GM19463 (cell line): ENCODE measurements around the gene MAST2.

Experiments
- ATAC-seq: cut with Tn5 transposase; IDR thresholded peaks from one replicate; pipeline ENCODE4 v1.9.1; 2021; ENCODE audit warnings: mild to moderate bottlenecking, moderate library complexity; ENCODE audit not compliant: unreplicated experiment

Gene MAST2

DNA sequence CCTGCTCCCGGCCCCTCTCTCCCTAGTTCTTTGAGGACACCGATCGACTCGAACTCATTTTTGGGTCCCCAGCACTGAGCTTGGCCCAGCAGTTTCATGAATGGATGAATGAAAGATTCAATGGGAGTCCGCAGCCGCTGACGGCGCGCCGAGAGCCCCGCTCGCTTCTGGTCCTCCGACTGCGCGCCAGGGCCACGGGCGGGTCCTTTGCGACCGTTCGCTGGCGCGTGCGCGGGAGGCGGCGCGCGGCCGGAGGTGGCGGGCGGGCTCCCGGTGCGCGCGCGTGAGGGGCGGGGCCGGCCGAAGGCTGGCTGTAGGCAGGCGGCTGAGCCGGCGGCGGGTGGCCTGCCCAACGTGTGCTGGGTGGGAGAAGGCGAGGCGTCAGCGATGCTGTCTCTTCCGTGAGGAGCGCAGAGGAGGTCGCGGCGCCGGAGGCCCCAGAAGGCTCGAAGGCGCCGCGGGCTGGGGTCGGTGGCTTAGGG, at the start of gene MAST2:
MAST2 (plus strand) TSS at position 314 of the 482 bp plus-strand sequence. CDS start 284 bp downstream, outside the sequence.
- peak; percentile 90 for ATAC-seq

DNA sequence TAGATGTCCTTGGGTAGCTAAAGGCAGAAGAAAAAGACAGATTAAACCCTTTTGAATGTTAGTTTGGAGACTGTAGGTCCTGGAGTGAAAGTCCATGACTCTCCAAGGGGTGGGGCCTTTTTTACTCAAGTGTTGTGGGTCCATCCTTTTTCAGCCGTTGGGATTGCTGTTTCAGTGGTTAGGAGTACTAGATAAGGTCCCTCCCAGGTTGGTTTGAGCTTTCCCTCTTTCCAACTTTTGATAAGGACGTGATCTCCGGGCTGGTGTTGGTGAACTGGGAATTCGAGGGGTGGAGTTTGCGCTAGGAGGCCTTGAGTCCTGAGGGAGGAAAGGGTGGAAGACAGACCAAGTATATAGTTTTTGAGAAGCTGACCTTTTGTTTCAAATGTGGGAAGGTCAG, 47.7 kb upstream of the MAST2 start:
- no peak for ATAC-seq

DNA sequence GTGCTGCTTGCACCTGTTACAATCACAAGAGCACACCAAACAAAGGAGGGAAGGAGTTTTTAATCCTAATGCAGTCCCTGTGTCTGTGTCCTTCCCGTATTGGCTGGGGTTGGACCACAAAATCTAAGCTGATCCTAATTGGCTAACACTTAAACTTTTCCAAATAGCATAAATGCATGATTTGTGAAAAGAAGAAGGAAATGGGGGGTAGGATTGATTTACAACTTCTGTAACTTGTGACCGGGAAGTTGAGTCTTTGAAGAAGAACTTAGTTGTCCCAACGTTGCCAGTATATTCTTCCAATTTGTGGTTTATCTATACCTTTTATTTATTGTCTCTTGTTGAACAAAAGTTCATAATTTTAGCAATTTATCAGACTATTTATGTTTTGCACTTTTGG, 41.1 kb upstream of the MAST2 start:
- no peak for ATAC-seq

DNA sequence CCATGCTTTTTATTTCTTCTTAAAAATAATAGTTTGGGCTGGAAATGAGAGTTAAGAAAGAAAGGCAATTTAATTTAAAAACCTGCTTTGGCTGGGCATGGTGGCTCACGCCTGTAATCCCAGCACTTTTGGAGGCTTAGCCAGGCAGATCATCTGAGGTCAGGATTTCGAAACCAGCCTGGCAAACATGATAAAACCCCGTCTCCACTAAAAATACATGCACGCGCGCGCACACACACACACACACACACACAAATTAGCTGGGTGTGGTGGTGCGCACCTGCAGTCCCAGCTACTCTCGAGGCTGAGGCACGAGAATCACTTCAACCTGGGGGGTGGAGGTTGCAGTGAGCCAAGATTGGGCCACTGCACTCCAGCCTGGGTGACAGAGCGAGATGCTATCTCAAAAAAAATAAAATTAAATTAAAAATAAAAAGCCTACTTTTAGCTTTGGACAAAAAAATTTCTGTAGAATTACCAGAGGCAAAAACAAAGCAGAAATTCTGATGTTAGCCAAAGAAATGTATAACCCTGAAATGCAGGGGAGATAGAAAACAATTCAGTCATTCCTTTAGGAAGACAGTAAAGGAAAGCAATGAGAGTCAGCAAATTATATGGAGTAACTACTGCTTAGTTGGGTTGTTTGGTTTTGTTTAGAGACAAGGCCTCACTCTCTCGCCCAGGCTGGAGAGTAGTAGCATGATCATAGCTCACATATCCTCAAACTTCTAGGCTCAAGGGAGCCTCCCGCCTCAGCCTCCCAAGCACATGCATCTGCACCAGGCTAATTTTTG, 37.2 kb upstream of the MAST2 start:
- no peak for ATAC-seq

GRCh38 chr1:45767035-45767434, 36.4 kb upstream of the MAST2 start:
- no peak for ATAC-seq

- ATAC-seq = no peak
Observed at GRCh38 chr1:45769261-45769932, 34.0 kb upstream of the MAST2 start.

GRCh38 chr1:45772971-45773370, 30.4 kb upstream of the MAST2 start:
- ATAC-seq = no peak

- no peak for ATAC-seq
Observed at GRCh38 chr1:45775794-45776193, 27.6 kb upstream of the MAST2 start.

DNA sequence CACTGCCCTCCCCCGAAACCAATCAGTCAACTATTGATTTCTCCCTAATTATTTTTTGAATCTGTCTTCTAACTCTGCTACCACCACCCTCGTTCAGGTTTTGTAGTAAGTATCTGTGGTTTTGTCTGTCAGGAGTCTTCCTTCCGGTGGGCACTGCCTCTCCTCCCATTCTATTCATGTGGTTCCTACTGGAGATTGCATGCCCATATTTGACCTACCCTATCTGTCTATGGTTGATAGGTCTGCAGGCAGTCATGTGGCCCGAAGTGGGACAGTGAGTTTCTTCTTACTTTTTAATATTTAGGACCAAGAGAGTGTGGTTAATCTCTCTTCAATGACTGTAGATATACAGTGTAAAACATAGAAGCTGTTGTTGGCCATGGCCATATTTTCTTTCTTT, 17.8 kb upstream of the MAST2 start:
- ATAC-seq = peak; percentile 47

GRCh38 chr1:45787905-45788304, 15.5 kb upstream of the MAST2 start:
- ATAC-seq = no peak

DNA sequence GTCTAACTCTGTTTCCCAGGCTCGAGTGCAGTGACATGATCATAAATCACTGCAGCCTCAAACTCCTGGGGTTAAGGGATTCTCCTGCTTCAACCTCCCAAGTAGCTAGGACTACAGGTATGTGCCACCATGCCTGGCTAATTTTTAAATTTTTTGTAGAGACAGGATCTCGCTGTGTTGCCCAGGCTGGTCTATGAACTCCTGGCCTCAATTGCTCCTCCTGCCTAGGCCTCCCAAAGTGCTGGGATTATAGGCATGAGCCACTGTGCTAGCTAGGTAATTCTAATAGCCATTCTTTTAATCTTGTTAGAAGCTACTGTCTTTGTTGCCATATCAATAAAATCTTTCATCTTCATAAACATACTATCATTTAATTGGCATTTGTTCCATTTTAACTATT, 13.8 kb upstream of the MAST2 start:
- ATAC-seq = no peak

DNA sequence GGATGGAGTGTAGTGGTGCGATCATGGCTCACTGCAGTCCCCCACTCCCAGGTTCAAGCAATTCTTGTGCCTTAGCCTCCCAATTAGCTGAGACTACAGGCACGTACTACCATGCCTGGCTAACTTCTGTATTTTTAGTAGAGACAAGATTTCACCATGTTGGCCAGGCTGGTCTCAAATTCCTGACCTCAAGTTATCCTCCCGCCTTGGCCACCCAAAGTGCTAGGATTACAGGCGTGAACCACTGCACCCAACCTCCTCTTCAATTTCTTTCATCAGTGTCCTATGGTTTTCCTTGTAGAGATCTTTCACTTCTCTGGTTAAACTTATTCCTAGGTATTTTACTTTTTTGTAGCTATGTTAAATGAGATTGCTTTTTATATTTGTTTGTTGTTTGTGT, 10.7 kb upstream of the MAST2 start:
- ATAC-seq = no peak

- ATAC-seq = no peak
Observed at GRCh38 chr1:45793942-45794604, 9.3 kb upstream of the MAST2 start.

DNA sequence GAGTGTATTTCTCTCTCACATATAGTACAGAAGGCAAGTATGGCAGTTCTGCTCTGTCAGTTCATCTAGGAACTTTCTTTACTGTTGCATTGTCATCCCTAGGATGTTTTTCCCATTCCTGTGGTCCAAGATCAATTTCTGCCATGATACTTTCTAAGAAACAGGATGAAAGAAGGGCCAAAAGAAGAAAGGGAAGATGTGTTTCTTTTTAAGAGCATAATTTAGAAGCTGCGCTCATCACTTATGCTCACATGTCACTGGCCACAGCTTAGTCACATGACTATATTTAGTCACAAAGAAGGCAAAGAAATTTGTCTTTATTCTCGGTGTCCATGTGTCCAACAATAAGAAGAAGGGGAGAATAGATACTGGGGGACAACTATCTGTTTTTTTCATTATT, 7.0 kb upstream of the MAST2 start:
- no peak for ATAC-seq

- no peak for ATAC-seq
Observed at GRCh38 chr1:45796946-45797345, 6.5 kb upstream of the MAST2 start.

- ATAC-seq = no peak
Observed at GRCh38 chr1:45800899-45801298, 2.5 kb upstream of the MAST2 start.

DNA sequence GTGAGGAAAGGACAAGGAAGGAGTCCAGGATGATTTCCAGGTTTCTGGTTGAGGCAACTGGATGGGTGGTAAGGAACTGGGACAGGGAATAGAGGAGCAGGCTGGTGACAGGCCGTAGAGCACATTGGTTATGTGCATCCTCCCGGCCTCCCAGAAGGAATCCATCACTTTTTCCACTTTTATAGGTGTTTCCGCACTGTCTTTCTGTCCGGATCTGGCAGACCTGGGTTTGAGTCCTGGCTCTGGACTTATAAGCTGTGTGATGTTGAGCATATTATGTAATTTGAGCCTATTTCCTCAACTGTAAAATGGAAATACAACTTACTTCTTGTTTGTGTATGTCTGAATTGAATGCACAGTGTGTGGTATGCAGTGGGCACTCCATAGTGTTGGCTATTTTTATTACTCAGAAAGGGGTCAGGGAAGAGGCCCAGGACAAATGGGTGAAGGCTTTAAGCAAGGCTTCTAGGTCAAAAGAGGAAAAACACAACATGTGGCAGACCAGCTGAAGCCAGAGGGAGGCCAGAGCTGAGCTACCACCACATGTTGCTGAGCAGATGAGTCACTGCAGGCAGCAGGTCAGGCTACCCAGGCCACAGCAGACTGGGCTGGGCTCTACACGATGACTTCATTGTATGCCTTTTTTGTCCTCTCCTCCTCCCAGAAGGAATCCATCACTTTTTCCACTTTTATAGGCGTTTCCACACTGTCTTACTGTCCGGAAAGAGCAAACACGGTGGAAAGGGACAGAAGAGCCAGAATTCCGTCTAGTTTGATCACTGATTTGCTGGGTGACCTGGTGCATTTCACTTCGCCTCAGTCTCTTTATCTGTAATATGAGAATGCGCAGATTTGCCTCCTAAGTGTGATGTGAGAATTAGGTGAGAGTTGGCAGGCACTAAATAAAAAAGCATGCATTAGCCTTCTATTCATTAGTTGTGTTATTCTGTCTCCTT, 791 bp upstream of the MAST2 start:
- peak; percentile 45 for ATAC-seq

GRCh38 chr1:45803781-45804668, 613 bp downstream of the MAST2 start:
- ATAC-seq = peak; percentile 29

DNA sequence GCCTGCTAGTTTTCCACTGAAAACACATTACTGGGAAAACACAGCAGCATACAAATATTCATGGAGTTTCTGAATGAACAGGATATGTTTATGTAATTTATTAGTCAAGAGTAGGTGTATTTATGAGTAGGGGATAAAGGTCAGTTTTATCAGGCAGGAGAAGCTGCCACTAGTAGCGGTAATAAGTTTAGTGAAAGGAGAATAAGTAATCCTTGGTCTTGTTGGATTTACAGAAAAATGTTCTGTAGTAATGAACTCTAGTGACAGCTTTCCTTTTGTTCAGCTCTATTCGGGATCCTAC, 1.2 kb downstream of the MAST2 start:
- no peak for ATAC-seq

DNA sequence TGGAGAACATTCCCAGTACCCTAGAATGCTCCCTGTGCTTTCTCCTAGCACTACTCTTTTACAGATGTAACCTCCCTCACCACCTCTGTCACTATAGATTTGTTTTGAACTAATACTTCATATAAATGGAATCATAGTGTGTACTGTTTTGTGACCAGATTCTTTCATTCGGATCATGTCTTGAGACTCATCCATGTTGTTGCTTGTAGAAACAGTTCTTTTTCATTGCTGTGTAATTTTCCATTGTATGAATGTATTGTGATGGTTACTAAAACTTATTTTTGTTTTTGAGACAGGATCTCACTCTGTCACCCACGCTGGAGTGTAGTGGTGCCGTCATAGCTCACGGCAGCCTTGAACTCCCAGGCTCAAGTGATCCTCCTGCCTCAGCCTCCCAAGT, 2.7 kb downstream of the MAST2 start:
- ATAC-seq = no peak
